HepG2 (cell line): ENCODE data around the gene C4BPA. TPM values are rescaled to one million over a fixed set of nuclear protein-coding genes. Genes with fewer than 3 reads are reported as not detected.

Experiments used
- AHR ChIP-seq: IDR thresholded peaks from 2 replicates; pipeline ENCODE4 v1.6.1; 2018; ENCODE audit warnings: missing genetic modification reagents, missing compliant biosample characterization
- ARHGAP35 ChIP-seq: sonication (generic); formaldehyde crosslinking; IDR thresholded peaks from 2 replicates; pipeline ENCODE4 v1.9.0; 2022; ENCODE audit warnings: mild to moderate bottlenecking, inconsistent platforms, moderate library complexity, missing genetic modification reagents, borderline replicate concordance
- CREB3 ChIP-seq: sonication (generic); formaldehyde crosslinking; IDR thresholded peaks from 2 replicates; pipeline ENCODE4 v1.5.0; 2020; ENCODE audit warnings: missing genetic modification reagents
- DNMT3B ChIP-seq: conservative IDR thresholded peaks from 2 replicates; pipeline ENCODE4 v1.6.1; 2016; ENCODE audit warnings: missing biosample characterization, control low read depth
- ERF ChIP-seq: IDR thresholded peaks from 2 replicates; pipeline ENCODE4 v1.6.1; 2018; ENCODE audit warnings: missing biosample characterization, missing genetic modification reagents
- FOXO1 ChIP-seq: sonication (generic); formaldehyde crosslinking; IDR thresholded peaks from 2 replicates; pipeline ENCODE4 v1.4.0; 2020; ENCODE audit warnings: missing genetic modification reagents
- GATAD1 ChIP-seq: IDR thresholded peaks from 2 replicates; pipeline ENCODE4 v1.6.1; 2016; ENCODE audit warnings: missing genetic modification reagents, missing compliant biosample characterization
- HNF4A ChIP-seq: sonication (generic); formaldehyde crosslinking; IDR thresholded peaks from 2 replicates; pipeline ENCODE4 v1.4.0; 2020; ENCODE audit warnings: missing genetic modification reagents
- NFATC3 ChIP-seq: sonication (generic); formaldehyde crosslinking; IDR thresholded peaks from 2 replicates; pipeline ENCODE4 v1.5.1; 2020; ENCODE audit warnings: mild to moderate bottlenecking, missing genetic modification reagents
- NR2F6 ChIP-seq, 2 experiments: IDR thresholded peaks; 2 replicates each; pipeline ENCODE4 v1.6.1; 2016; ENCODE audit warnings: antibody characterized with exemption in 1 of 2, mild to moderate bottlenecking in 1 of 2
- PRDM15 ChIP-seq: sonication (generic); formaldehyde crosslinking; IDR thresholded peaks from 2 replicates; pipeline ENCODE4 v1.4.0; 2020; ENCODE audit warnings: missing genetic modification reagents
- RAD51 ChIP-seq: fragments of 450-650 bp; IDR thresholded peaks from 2 replicates; pipeline ENCODE4 v1.6.1; 2016; ENCODE audit warnings: borderline replicate concordance
- SIN3A ChIP-seq: IDR thresholded peaks from 2 replicates; pipeline ENCODE4 v1.6.1; 2011; ENCODE audit warnings: low read depth, mild to moderate bottlenecking, control low read depth, low read length, borderline replicate concordance
- ZFP36 ChIP-seq: fragments of 150-350 bp; IDR thresholded peaks from 2 replicates; pipeline ENCODE4 v1.6.1; 2018; ENCODE audit warnings: borderline replicate concordance, low read length, low read depth; ENCODE audit not compliant: partially characterized antibody
- ZKSCAN5 ChIP-seq: sonication (generic); formaldehyde crosslinking; IDR thresholded peaks from 2 replicates; pipeline ENCODE4 v1.5.1; 2020; ENCODE audit warnings: mild to moderate bottlenecking, missing genetic modification reagents
- ZNF747 ChIP-seq: sonication (generic); formaldehyde crosslinking; IDR thresholded peaks from 2 replicates; pipeline ENCODE4 v1.8.1; 2023; ENCODE audit warnings: missing genetic modification reagents, mild to moderate bottlenecking, borderline replicate concordance
- ZNF781 ChIP-seq: sonication (generic); formaldehyde crosslinking; IDR thresholded peaks from 2 replicates; pipeline ENCODE4 v1.5.1; 2020; ENCODE audit warnings: borderline replicate concordance, mild to moderate bottlenecking, missing genetic modification reagents; ENCODE audit errors: not compliant biosample characterization
- ZSCAN20 ChIP-seq: sonication (generic); formaldehyde crosslinking; IDR thresholded peaks from 2 replicates; pipeline ENCODE4 v1.4.0; 2020; ENCODE audit warnings: missing genetic modification reagents, mild to moderate bottlenecking, borderline replicate concordance
- polyA plus RNA-seq, 8 experiments: library from polyadenylated mRNA; depleted of rRNA in 3 of 8; stranded (reverse) in 7 of 8; unstranded in 1 of 8; fragments of >200 nt; fragmentation: Illumina TruSeq in 4 of 8; extraction: Trizol in 4 of 8; gene quantifications; 2 replicates each; pipeline versions ENCODE4 v1.2.1 to v1.2.3, GENCODE V29; 2011 to 2016; ENCODE audit warnings: low read depth in 4 of 8, missing spikeins in 1 of 8, mixed read lengths in 1 of 8; ENCODE audit not compliant: insufficient read depth in 1 of 8
- total RNA-seq, 5 experiments: library from RNA; depleted of rRNA; stranded (reverse); fragments of >200 nt; fragmentation: Illumina TruSeq; extraction: Trizol; gene quantifications; 2 replicates each; pipeline ENCODE4 v1.2.3, GENCODE V29; 2016; ENCODE audit warnings: low read depth in 1 of 5
- TF ChIP-seq, protein P1 (sequence below): sonication (generic); formaldehyde crosslinking; IDR thresholded peaks from 2 replicates; pipeline ENCODE4 v1.4.0; 2020; ENCODE audit warnings: missing genetic modification reagents
- TF ChIP-seq, protein P2 (sequence below): sonication (generic); formaldehyde crosslinking; IDR thresholded peaks from 2 replicates; pipeline ENCODE4 v1.4.0; 2020; ENCODE audit warnings: missing genetic modification reagents, mild to moderate bottlenecking, borderline replicate concordance
- TF ChIP-seq, protein P3 (sequence below): sonication (generic); formaldehyde crosslinking; IDR thresholded peaks from 2 replicates; pipeline ENCODE4 v1.8.0; 2022; ENCODE audit warnings: mild to moderate bottlenecking, missing genetic modification reagents, moderate library complexity

Gene C4BPA
- total and polyA plus RNA-seq, 2 of the 13 experiments (the other 11 are each of a cell fraction or from before 2014, with no cell fraction given): 32.1 to 60.1 TPM

GRCh38 chr1:207152792-207153468 is 48.9 kb downstream of the C4BPA start (continued):
- TF ChIP-seq CREB3 (CRISPR knock-in tag) (no peak), SIN3A (no peak), PRDM15 (no peak), NFATC3 (CRISPR knock-in tag) (no peak), DNMT3B (CRISPR knock-in tag) (0 out of 2 replicates have a peak, but pooled peaks have one; percentile 52), ARHGAP35 (CRISPR knock-in tag) (0 out of 2 replicates have a peak, but pooled peaks have one; percentile 34), ZNF781 (no peak), ZSCAN20 (CRISPR knock-in tag) (no peak), HNF4A (CRISPR knock-in tag) (no peak), GATAD1 (peak; percentile 91), AHR (no peak), FOXO1 (CRISPR knock-in tag) (peak; percentile 51; the same call in 1 of the 2 replicates), RAD51 (no peak), ZFP36 (peak; percentile 12), ZNF747 (CRISPR knock-in tag) (no peak), NR2F6 (IDR thresholded peaks at IDR 0.05) (peak; percentile 22; the same call in 1 of the 2 replicates), NR2F6 (CRISPR knock-in tag; IDR thresholded peaks at IDR 0.05) (peak; percentile 61), ERF (CRISPR knock-in tag) (peak; percentile 30; the same call in 1 of the 2 replicates), ZKSCAN5 (CRISPR knock-in tag) (no peak)
- TF ChIP-seq, protein P1, sequence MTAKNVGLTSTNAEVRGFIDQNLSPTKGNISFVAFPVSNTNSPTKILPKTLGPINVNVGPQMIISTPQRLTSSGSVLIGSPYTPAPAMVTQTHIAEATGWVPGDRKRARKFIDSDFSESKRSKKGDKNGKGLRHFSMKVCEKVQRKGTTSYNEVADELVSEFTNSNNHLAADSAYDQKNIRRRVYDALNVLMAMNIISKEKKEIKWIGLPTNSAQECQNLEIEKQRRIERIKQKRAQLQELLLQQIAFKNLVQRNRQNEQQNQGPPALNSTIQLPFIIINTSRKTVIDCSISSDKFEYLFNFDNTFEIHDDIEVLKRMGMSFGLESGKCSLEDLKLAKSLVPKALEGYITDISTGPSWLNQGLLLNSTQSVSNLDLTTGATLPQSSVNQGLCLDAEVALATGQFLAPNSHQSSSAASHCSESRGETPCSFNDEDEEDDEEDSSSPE (CRISPR knock-in tag): no peak
- TF ChIP-seq, protein P2, sequence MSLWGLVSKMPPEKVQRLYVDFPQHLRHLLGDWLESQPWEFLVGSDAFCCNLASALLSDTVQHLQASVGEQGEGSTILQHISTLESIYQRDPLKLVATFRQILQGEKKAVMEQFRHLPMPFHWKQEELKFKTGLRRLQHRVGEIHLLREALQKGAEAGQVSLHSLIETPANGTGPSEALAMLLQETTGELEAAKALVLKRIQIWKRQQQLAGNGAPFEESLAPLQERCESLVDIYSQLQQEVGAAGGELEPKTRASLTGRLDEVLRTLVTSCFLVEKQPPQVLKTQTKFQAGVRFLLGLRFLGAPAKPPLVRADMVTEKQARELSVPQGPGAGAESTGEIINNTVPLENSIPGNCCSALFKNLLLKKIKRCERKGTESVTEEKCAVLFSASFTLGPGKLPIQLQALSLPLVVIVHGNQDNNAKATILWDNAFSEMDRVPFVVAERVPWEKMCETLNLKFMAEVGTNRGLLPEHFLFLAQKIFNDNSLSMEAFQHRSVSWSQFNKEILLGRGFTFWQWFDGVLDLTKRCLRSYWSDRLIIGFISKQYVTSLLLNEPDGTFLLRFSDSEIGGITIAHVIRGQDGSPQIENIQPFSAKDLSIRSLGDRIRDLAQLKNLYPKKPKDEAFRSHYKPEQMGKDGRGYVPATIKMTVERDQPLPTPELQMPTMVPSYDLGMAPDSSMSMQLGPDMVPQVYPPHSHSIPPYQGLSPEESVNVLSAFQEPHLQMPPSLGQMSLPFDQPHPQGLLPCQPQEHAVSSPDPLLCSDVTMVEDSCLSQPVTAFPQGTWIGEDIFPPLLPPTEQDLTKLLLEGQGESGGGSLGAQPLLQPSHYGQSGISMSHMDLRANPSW (CRISPR knock-in tag): peak; percentile 86
- TF ChIP-seq, protein P3, sequence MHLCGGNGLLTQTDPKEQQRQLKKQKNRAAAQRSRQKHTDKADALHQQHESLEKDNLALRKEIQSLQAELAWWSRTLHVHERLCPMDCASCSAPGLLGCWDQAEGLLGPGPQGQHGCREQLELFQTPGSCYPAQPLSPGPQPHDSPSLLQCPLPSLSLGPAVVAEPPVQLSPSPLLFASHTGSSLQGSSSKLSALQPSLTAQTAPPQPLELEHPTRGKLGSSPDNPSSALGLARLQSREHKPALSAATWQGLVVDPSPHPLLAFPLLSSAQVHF: no peak
